Midbrain (tissue), 1 donor: ENCODE measurements around the gene OFD1.

Source experiments
- DNase-seq: peaks from one replicate; lab custom pipeline; 2025; lab: John Stamatoyannopoulos, UW

Gene OFD1

GRCh38 chrX:13752141-13752540 lies 17.6 kb downstream of the OFD1 start:
- DNase-seq: no peak

GRCh38 chrX:13752646-13753045 lies 18.1 kb downstream of the OFD1 start:
- no peak for DNase-seq

- DNase-seq: no peak
Observed at GRCh38 chrX:13754765-13755164, 20.2 kb downstream of the OFD1 start.

- no peak for DNase-seq
Observed at GRCh38 chrX:13755254-13755653, 20.7 kb downstream of the OFD1 start.

- DNase-seq: no peak
Observed at GRCh38 chrX:13756381-13756780, 21.8 kb downstream of the OFD1 start.

GRCh38 chrX:13759152-13759718 lies 24.7 kb downstream of the OFD1 start:
- no peak for DNase-seq

- DNase-seq: no peak
Observed at GRCh38 chrX:13760426-13760825, 25.9 kb downstream of the OFD1 start.

- DNase-seq: no peak
Observed at GRCh38 chrX:13761606-13762414, 27.3 kb downstream of the OFD1 start.

GRCh38 chrX:13763489-13763888 lies 28.9 kb downstream of the OFD1 start:
- DNase-seq: peak; percentile 66

- DNase-seq: peak; percentile 50
Observed at GRCh38 chrX:13764281-13764680, 29.7 kb downstream of the OFD1 start.

- DNase-seq: peak; percentile 28
Observed at GRCh38 chrX:13764765-13765164, 30.2 kb downstream of the OFD1 start.

- no peak for DNase-seq
Observed at GRCh38 chrX:13768939-13769338, 34.4 kb downstream of the OFD1 start.

GRCh38 chrX:13770013-13770535 lies 35.5 kb downstream of the OFD1 start:
- no peak for DNase-seq

GRCh38 chrX:13774696-13775095 lies 40.1 kb downstream of the OFD1 start:
- no peak for DNase-seq

- no peak for DNase-seq
Observed at GRCh38 chrX:13775837-13776236, 41.3 kb downstream of the OFD1 start.

- DNase-seq: no peak
Observed at GRCh38 chrX:13776387-13776786, 41.8 kb downstream of the OFD1 start.

- DNase-seq: no peak
Observed at GRCh38 chrX:13778916-13779315, 44.4 kb downstream of the OFD1 start.

GRCh38 chrX:13780868-13781427 lies 46.4 kb downstream of the OFD1 start:
- no peak for DNase-seq

- no peak for DNase-seq
Observed at GRCh38 chrX:13786048-13786447, 51.5 kb downstream of the OFD1 start.

GRCh38 chrX:13790206-13791131 lies 55.9 kb downstream of the OFD1 start:
- DNase-seq: no peak

GRCh38 chrX:13791145-13791544 lies 56.6 kb downstream of the OFD1 start:
- no peak for DNase-seq

- peak; percentile 74 for DNase-seq
Observed at GRCh38 chrX:13791559-13791958, 57.0 kb downstream of the OFD1 start.
